Caco-2 (cell line): ENCODE measurements around the gene RHPN2. TPM values are rescaled to one million over a fixed set of nuclear protein-coding genes. Genes with fewer than 3 reads are reported as not detected.

Experiments used
- BruUV-seq: library from RNA; stranded (reverse); fragments of 400-500 nt; replicated peaks from 2 replicates; lab custom pipeline; 2021; lab: Mats Ljungman, UMichigan
- CTCF ChIA-PET: fragments of 300-600 bp; sonication (Branson Sonifier 250); formaldehyde crosslinking; loops from one replicate; lab custom pipeline; 2022; ENCODE audit warnings: antibody characterized with exemption; lab: Charles Lee
- POLR2A ChIA-PET: fragments of 300-600 bp; sonication (Branson Sonifier 250); formaldehyde crosslinking; loops from one replicate; lab custom pipeline; 2022; ENCODE audit warnings: antibody characterized with exemption; lab: Charles Lee
- DNase-seq, 2 experiments: peaks; one replicate each; pipeline versions ENCODE4 v3.0.0 to v3.0.0-alpha.2; 2020 to 2022
- H3K27me3 ChIP-seq: replicated peaks from 2 replicates; pipeline ENCODE4 v1.6.0; 2011; ENCODE audit warnings: low read length; ENCODE audit not compliant: control insufficient read depth, insufficient read depth
- H3K36me3 ChIP-seq: 2 replicates; pipeline ENCODE4 v1.5.1; 2011; ENCODE audit warnings: low read length; ENCODE audit not compliant: control insufficient read depth, insufficient read depth
- H3K4me1 ChIP-seq: fragments of 250-450 bp; sonication (Bioruptor Pico); 2 replicates; pipeline ENCODE4 v1.5.1; 2020; ENCODE audit warnings: mild to moderate bottlenecking
- H3K4me3 ChIP-seq: 2 replicates; pipeline ENCODE4 v1.5.1; 2011; ENCODE audit warnings: low read depth, mild to moderate bottlenecking, control low read depth, low read length
- H3K9me3 ChIP-seq: fragments of 250-450 bp; sonication (Bioruptor Pico); 2 replicates; pipeline ENCODE4 v1.5.1; 2020; ENCODE audit warnings: mild to moderate bottlenecking, moderate library complexity
- H3K27ac Mint-ChIP-seq: one replicate; pipeline ENCODE4 v1.8.0; 2022; ENCODE audit warnings: mixed read lengths; ENCODE audit not compliant: unreplicated experiment
- H3K27me3 Mint-ChIP-seq: one replicate; pipeline ENCODE4 v1.8.0; 2022; ENCODE audit warnings: mixed read lengths; ENCODE audit not compliant: insufficient read depth, unreplicated experiment
- H3K36me3 Mint-ChIP-seq: one replicate; pipeline ENCODE4 v1.8.0; 2022; ENCODE audit warnings: mild to moderate bottlenecking, mixed read lengths; ENCODE audit not compliant: insufficient read depth, unreplicated experiment
- H3K4me1 Mint-ChIP-seq: one replicate; pipeline ENCODE4 v1.8.0; 2022; ENCODE audit warnings: low read depth, mixed read lengths; ENCODE audit not compliant: unreplicated experiment
- H3K4me3 Mint-ChIP-seq: one replicate; pipeline ENCODE4 v1.8.0; 2022; ENCODE audit warnings: mild to moderate bottlenecking, moderate library complexity, mixed read lengths; ENCODE audit not compliant: unreplicated experiment
- H3K9me3 Mint-ChIP-seq: one replicate; pipeline ENCODE4 v1.8.0; 2022; ENCODE audit warnings: mixed read lengths; ENCODE audit not compliant: unreplicated experiment
- intact Hi-C: fragments of 100-400 bp; cut with micrococcal nuclease; formaldehyde crosslinking; loops from one replicate; pipeline ENCODE4 v1.10.0; 2022; ENCODE audit not compliant: unreplicated experiment
- total RNA-seq: library from RNA; stranded (reverse); gene quantifications from 2 replicates; pipeline ENCODE4 v1.2.3, GENCODE V29; 2022
- TF ChIP-seq, protein P1 (sequence below), 2 experiments: fragments of 200-600 bp in 1 of 2; IDR thresholded peaks; 1 replicate in 1 of 2; 2 replicates in 1 of 2; pipeline versions ENCODE4 v1.5.1 to v1.8.0; 2011 to 2022; ENCODE audit warnings: antibody characterized with exemption in 1 of 2, control low read depth in 1 of 2, inconsistent platforms in 1 of 2, low read depth in 1 of 2, low read length in 1 of 2, mild to moderate bottlenecking in 1 of 2, moderate library complexity in 1 of 2; ENCODE audit not compliant: insufficient read depth in 1 of 2, severe bottlenecking in 1 of 2, unreplicated experiment in 1 of 2

The RHPN2 gene
- total RNA-seq, 1 experiment from 2014 or later, result 69.5 TPM

DNA sequence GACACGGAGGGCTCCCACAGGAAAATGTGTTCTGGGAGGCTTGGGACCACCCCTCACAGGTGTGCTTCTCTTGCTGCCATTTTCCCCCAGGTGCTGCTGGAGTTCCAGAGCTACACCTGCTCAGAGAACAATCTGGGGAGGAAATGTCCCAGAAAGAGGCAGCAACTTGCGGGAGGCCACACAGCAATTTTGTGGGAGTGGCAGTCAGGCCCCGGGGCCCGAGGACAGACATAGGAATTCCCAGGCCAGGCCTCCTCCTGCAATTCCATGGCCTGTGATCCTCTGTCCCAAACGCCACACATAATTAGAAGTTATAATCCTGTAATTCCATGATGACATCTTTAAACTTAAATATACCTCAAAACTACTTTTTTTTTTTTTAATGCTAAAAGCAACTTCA, 1.8 kb downstream of the RHPN2 start:
- Histone ChIP-seq H3K4me3 (peak overlapping the region; percentile 98), H3K9me3 (no peaks in the 10 kb centered on the region), H3K4me1 (peaks cover 41% of the 10 kb centered on the region), H3K36me3 (peaks cover 1% of the 10 kb centered on the region), H3K27me3 (no peaks in the 10 kb centered on the region)
- peak overlapping the region; percentile 90 for H3K27ac Mint-ChIP-seq
- TF ChIP-seq, protein P1, sequence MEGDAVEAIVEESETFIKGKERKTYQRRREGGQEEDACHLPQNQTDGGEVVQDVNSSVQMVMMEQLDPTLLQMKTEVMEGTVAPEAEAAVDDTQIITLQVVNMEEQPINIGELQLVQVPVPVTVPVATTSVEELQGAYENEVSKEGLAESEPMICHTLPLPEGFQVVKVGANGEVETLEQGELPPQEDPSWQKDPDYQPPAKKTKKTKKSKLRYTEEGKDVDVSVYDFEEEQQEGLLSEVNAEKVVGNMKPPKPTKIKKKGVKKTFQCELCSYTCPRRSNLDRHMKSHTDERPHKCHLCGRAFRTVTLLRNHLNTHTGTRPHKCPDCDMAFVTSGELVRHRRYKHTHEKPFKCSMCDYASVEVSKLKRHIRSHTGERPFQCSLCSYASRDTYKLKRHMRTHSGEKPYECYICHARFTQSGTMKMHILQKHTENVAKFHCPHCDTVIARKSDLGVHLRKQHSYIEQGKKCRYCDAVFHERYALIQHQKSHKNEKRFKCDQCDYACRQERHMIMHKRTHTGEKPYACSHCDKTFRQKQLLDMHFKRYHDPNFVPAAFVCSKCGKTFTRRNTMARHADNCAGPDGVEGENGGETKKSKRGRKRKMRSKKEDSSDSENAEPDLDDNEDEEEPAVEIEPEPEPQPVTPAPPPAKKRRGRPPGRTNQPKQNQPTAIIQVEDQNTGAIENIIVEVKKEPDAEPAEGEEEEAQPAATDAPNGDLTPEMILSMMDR (IDR thresholded peaks at IDR 0.05; ENCODE audit: insufficient read depth in 1 of 2, low read depth in 1 of 2, low read length in 1 of 2, severe bottlenecking in 1 of 2, unreplicated experiment in 1 of 2), result no peak
- ChIA-PET POLR2A (interaction anchor here (0.9 to 2.3 kb wide), 4 partner anchors 11 to 38 kb away, joined by 3 to 15 read pairs (median 4); no protein-coding TSS in a partner anchor), CTCF (no interaction called here)
- TSS peak; percentile 61 for BruUV-seq
- H3K9me3 Mint-ChIP-seq, result no peaks in the 10 kb centered on the region
- H3K4me1 Mint-ChIP-seq, result peaks cover 26% of the 10 kb centered on the region
- peak overlapping the region; percentile 92 for H3K4me3 Mint-ChIP-seq
- intact Hi-C loops, result loop anchor here (5.0 kb wide), 1 partner anchor 39 kb away; no protein-coding TSS in a partner anchor
- no peak for DNase-seq
- H3K27me3 Mint-ChIP-seq, result no peaks in the 10 kb centered on the region
- H3K36me3 Mint-ChIP-seq, result peaks cover 48% of the 10 kb centered on the region

DNA sequence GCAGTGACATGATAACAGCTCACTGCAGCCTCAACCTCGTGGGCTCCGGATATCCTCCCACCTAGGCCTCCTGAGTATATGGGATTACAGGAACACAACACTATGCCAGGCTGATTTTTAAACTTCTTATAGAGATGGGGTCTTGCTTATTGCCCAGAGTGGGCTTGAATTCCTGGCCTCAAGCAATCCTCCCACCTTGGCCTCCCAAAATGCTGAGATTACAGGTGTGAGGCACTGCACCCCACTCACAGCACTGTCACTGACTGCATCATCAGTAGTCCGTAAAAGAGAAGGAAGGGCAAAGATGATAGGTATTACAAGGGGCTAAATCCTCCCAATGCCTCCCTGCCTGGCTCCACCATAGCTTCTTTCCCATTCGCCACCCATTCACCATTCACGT, 4.1 kb downstream of the RHPN2 start:
- TF ChIP-seq, protein P1 (IDR thresholded peaks at IDR 0.05; ENCODE audit: insufficient read depth in 1 of 2, low read depth in 1 of 2, low read length in 1 of 2, severe bottlenecking in 1 of 2, unreplicated experiment in 1 of 2), result no peak
- intact Hi-C loops, result loop anchor here (5.0 kb wide), 1 partner anchor 42 kb away; no protein-coding TSS in a partner anchor
- peaks cover 26% of the 10 kb centered on the region for H3K4me1 Mint-ChIP-seq
- H3K4me3 Mint-ChIP-seq, result no peak overlapping the region
- no peaks in the 10 kb centered on the region for H3K9me3 Mint-ChIP-seq
- POLR2A ChIA-PET, result interaction anchor here (1.0 to 1.3 kb wide), 2 partner anchors 11 to 28 kb away, joined by 3 to 4 read pairs; no protein-coding TSS in a partner anchor
- no peaks in the 10 kb centered on the region for H3K27me3 ChIP-seq
- peaks cover 1% of the 10 kb centered on the region for H3K36me3 ChIP-seq
- H3K4me3 ChIP-seq, result no peak overlapping the region
- CTCF ChIA-PET, result interaction anchor here (0.7 kb wide), 1 partner anchor 29 kb away, joined by 4 read pairs; no protein-coding TSS in a partner anchor
- no peak for DNase-seq
- H3K27ac Mint-ChIP-seq, result peak overlapping the region; percentile 87
- H3K4me1 ChIP-seq, result peaks cover 41% of the 10 kb centered on the region
- no peaks in the 10 kb centered on the region for H3K9me3 ChIP-seq
- no peaks in the 10 kb centered on the region for H3K27me3 Mint-ChIP-seq
- H3K36me3 Mint-ChIP-seq, result peaks cover 71% of the 10 kb centered on the region
- BruUV-seq, result no TSS peak

DNA sequence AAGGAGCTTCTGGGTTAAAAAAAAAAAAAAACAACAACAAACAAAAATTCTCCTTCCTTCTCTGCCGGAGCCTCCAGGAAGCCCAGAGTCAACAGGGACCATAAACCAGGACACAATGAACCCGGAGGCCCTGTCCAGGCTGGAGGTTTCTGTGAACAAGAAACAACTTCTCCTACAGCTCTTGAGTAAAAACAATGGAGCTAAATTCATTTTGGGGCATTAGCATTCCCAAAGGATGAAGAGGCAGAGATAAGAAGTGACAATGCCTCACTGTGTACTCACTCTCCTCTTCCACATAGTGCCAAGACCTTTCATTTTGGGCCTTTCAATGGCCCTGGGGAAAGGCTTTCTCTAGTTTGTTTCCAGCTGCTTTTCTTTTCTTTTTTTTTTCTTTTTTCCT, 9.0 kb downstream of the RHPN2 start:
- H3K36me3 ChIP-seq, result peaks cover 3% of the 10 kb centered on the region
- no peaks in the 10 kb centered on the region for H3K9me3 Mint-ChIP-seq
- no peak for DNase-seq
- no peaks in the 10 kb centered on the region for H3K27me3 ChIP-seq
- POLR2A ChIA-PET, result interaction anchor here (0.7 to 0.8 kb wide), 2 partner anchors 23 to 1118 kb away, joined by 3 to 5 read pairs; no protein-coding TSS in a partner anchor
- H3K4me1 Mint-ChIP-seq, result peaks cover 29% of the 10 kb centered on the region
- no peak overlapping the region for H3K4me3 ChIP-seq
- peak overlapping the region; percentile 4 for H3K27ac Mint-ChIP-seq
- CTCF ChIA-PET, result no interaction called here
- peaks cover 40% of the 10 kb centered on the region for H3K4me1 ChIP-seq
- BruUV-seq, result no TSS peak
- no peaks in the 10 kb centered on the region for H3K27me3 Mint-ChIP-seq
- TF ChIP-seq, protein P1 (IDR thresholded peaks at IDR 0.05; ENCODE audit: insufficient read depth in 1 of 2, low read depth in 1 of 2, low read length in 1 of 2, severe bottlenecking in 1 of 2, unreplicated experiment in 1 of 2), result no peak
- no peak overlapping the region for H3K4me3 Mint-ChIP-seq
- peaks cover 94% of the 10 kb centered on the region for H3K36me3 Mint-ChIP-seq
- H3K9me3 ChIP-seq, result no peaks in the 10 kb centered on the region
- intact Hi-C loops, result no loop called here
